HG02623 (cell line): ENCODE measurements around the gene SORCS1.

ENCODE experiments used
- ATAC-seq: cut with Tn5 transposase; IDR thresholded peaks from one replicate; pipeline ENCODE4 v1.9.1; 2021; ENCODE audit warnings: moderate library complexity; ENCODE audit not compliant: unreplicated experiment

SORCS1 gene

DNA sequence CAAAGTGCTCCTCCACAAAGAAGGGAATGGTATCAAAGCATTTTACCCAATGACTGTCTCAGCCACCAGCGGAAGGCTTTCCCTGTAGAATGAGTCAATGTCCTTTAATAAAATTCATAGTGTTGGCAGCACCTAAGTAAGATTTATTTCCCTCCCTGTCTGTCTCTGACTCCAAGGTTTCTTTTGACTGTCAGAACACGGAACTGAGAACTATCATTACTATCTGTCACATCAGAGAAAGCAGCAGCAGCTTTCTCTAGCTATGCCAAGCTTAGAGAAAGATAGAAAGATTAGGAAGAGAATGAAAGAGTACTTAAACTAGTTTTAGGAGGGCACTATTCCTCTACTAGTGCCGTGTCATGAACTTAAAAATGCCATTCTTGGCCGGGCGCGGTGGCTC lies 400.1 kb downstream of the SORCS1 start:
- no peak for ATAC-seq

DNA sequence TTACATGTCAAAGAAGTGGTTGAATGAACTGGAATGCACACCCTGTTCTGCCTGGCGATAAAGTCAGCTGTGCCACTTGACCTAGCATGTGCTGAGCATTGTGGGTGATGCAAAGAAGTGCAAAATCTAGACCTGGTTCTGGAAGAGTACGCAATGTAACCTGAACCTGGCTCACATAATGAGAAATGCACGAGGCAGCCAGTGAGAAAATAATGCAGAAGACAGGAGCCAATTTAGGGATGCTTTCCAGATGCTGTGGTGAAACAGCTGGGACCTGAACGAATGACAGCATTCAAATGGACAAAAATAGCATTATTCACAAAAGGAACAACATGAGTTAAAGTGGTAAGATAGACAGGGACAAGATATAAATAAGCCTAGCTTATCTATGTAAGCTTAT lies 402.6 kb downstream of the SORCS1 start:
- no peak for ATAC-seq

DNA sequence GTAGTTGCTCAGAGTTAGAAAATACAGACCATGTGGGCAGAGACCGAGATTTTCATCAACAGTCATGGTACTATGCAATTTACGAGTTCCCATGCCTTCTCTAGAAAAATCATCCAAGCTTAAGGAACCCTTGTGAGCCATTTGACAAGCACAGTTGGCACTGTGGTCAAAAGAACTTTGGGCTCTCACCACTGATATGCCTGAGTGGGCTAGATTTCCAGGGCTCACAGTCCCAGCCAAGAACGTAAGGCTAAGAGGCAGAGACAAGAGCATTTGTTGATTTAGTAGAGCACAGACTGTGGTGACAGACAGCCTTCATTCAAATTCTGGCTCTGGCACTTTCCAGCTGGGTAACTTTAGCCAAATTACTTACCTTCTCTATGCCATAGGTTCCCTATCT lies 407.0 kb downstream of the SORCS1 start:
- ATAC-seq = no peak

DNA sequence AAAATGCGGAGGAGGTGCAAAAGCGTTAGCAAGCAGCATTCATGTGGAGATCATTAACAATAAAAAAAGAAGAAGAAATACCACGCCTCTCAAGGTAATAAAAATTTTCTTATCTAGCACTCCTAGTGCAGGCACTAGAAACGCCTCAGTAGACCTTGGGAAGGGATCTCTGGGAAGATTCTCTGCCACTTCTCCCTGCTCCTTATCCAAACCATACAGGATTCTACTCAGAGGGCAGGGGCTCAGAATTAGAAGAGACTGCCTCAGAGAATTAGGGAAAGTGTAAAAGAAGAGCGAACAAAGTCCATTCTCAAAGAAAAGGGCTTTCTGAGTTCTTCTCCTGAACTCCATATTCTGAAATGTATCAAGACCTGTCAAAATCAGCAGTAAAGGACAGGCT lies 413.4 kb downstream of the SORCS1 start:
- ATAC-seq = no peak

DNA sequence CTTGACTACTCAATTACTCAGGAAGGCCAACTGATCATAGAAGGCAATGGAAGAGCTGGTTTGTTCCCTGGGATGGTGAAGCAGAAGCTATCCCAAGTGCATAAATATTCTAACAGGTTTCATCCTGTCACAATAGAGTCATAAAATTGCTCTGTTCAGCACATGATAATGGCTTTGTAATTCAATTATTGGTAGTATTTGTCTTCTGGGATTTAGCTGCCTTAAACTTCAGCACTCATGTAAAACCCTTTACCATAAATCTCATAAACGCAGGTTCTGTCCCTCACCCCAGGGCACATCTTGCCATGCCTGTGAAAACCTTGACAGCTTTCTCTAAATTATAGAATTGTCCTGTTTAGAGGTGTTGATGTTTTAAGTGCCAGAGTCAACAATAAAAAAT lies 417.6 kb downstream of the SORCS1 start:
- no peak for ATAC-seq

DNA sequence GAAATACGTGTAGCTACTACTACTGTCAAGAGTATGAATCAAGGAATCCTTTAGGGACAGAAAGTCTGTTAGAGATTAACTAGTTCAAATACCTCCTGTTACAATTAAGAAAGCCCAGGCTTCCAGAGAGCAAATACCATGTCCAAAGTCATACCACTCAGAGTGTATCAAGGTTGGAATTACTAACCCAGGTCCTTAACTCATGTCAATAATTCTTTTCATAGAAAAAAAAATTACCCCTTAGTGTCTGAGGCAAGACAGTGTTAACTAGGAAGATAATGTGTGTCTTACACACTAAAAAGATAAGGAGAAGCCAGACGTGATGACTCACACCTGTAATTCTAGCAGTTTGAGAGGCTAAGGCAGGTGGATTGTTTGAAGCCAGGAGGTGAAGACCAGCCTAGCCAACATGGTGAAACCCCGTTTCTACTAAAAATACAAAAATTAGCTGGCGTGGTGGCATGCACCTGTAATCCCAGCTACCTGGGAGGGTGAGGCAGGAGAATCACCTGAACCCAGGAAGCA lies 423.4 kb downstream of the SORCS1 start:
- ATAC-seq = no peak

DNA sequence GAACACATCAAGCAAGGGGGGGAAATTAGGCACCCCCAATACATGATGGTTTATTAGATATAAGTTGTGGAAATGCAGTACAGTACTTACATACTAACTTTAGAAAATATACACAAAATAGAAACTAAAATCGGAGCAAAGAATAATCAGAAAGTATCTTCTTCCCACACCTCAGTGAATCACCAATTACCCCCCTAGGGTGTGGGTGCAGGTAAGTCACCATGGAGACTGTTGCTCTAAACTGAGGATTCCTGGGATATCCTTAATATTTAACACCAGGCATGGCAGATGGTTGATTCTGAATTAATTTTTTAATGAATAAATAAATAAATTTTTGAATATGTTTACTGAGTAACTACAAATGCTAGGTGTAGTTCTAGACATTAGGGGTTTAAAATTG lies 424.4 kb downstream of the SORCS1 start:
- no peak for ATAC-seq

DNA sequence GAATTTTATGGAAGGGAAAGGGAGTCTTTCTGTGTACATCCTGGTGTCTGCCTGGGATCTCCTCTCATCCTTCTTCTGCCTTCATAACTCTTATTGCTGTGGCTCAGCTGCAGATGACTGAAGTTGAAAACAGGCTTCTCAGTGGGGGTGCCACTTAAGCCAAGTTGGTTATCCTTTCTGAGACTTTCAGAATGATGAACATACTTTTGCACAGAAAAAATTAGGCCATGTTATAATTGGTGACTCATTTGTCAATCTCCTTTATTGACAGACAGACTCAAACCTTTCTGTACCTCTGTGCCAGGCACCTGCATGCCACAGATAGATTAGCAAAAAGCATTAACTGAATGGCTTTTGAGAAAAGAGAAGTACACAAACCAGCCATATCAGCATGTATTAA lies 430.3 kb downstream of the SORCS1 start:
- no peak for ATAC-seq

DNA sequence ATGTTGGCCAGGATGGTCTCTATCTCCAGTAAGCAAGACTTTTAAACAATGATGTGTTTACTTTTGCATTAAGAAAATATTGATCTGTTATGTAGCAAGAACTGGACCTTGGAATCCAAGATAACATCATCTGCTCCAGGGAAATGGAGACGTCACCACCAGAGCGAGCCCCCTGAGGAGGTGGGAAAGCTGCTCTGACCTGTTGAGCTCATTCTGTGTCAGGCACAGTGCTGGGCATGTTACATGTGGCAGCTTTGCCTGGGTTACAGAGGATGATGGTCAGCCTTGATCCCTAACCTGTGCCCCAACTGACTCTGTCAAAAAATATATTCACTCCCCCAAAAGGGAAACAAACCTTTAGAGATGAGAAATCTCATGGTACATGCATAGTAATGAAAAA lies 436.3 kb downstream of the SORCS1 start:
- no peak for ATAC-seq

DNA sequence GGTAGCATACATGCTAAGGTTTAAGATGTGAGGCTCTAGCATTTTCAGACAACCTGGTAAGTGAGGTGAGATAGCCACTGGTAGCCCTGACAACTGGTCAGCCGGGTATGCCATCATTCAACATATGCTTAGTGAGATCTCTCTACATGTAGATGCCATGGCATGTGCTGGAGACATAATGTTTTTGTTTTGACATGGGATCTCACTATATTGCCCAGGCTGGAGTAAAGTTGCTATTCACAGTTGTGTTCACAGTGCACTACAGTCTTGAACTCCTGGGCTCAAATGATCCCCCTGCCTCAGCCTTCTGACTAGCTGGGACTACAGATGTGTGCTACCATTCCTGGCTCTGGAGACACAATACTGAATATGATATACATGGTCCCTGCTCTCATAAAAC lies 437.3 kb downstream of the SORCS1 start:
- ATAC-seq = no peak

DNA sequence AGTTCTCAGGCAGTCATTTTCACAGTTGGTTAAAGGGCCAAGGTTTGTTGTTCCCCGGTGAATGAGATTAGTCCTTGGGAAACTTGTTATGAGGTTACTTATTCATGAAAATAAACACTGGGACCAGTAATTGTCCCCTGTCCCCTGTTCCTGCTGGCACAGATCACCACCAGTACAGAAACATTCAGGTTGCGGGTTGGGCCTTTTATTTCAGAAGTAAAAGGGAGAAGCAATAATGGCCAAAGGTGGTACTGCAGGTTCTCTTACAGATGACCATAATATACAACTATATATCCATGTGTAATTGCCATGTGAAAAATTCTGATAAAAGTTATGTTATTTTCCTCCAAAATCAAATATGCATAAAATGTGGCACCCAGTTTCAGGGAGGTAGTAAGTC lies 442.0 kb downstream of the SORCS1 start:
- ATAC-seq = no peak

DNA sequence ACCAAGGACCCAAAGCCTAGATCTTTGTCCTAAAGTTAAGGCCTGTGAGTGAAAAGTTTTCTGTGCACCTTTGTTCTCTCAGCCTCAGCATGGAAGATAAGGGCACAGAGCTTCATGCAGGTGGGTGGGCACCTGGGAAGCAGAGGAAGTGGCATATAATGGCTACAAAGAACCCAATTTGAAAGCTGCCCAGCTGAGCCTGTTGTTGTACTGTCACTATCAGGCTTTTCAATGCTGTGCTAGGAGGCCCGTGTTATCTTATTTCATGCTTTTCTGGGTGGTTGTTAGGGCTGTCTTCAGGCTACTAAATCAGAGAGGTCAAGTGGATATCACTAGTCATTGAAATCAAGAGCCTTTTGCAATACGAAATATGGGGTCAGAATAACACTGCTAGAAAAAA lies 443.8 kb downstream of the SORCS1 start:
- no peak for ATAC-seq

DNA sequence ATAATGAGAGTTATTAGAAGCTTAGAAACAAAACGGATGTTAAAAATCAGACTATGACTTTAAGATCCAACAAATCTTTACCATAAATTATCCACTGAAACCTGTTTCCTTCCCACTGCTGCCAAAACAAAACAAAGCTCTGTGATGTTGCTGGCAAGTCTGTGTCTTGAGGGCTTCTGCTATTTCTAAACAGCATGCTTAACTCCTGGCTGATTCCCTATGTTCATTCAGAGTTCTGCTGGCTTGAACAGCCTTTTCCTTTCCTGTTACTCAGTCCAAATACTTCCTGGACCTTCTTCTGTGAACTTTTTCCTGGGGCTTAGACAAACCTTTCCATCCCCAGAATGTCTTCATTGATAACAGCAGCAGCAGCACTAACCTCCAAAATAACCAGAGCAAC lies 448.1 kb downstream of the SORCS1 start:
- ATAC-seq = no peak

DNA sequence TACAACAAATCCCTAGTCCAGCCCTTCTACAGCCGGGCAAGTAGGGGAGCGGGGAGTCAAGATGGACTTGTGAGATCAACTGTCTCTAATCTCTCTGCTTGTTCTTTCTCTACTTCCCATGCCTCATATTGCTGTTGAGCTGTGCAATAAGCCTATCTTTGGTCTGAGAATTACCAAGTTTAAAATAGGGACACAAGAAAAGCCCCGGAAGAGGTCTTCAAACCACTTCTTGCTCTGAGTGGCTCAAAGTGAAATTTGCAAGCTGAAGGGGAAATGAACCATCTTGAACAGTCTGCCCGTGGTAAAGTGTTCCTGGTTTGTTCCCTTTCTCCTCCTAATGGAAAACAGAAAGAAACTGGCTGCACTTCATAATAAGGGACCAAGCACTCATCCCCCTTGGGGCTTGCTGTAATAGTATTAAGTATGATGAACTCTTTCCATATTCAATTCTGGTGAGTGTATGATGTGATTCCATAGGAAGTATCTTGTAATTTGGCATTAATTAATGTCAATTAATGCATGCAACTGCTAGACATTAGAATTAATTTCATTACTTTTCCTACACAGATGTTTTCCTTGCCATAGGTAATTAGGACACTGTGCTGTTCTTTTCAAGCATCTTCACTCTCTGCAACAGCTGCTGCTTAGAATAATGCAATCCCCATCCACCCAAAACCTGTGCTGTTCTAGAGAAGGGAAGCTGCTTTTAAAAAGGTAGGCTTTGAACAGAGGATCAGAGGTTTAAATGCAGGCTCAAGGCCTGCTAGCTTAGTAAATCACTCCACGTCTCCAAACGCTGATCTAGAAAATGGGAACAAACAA lies 449.6 kb downstream of the SORCS1 start:
- no peak for ATAC-seq

DNA sequence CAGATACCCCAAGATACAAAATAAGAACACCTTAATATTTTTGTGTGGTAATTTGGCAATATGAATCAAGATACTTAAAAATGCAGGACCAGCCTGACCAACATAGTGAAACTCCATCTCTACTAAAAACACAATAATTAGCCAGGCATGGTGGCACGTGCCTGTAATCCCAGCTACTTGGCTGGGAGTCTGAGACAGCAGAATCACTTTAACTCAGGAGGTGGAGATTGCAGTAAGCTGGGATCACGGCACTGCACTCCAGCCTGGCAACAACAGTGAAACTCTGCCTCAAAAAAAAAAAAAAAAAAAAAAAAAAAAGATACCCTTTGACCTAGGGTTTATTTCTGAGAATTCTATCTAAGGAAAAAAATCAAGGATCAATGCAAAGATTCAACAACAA lies 450.7 kb downstream of the SORCS1 start:
- no peak for ATAC-seq

DNA sequence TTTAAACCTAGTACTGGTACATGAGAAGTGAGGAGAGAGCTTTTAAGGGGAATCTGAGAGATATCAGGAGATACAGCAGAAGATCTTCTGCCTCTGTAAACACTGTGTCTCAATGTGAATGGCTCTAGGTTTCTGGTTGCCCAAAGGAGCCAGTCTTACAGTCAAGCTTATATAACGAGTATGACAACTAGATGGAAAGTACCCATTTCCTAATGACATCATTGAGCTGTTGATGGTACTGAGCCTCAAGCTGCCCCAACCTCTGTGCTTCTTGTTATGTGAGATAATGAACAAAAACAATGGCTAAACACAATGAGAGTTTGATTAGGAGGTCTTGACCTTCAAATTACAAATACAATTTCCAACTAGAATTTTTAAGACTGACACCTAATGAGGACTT lies 451.5 kb downstream of the SORCS1 start:
- ATAC-seq = no peak

DNA sequence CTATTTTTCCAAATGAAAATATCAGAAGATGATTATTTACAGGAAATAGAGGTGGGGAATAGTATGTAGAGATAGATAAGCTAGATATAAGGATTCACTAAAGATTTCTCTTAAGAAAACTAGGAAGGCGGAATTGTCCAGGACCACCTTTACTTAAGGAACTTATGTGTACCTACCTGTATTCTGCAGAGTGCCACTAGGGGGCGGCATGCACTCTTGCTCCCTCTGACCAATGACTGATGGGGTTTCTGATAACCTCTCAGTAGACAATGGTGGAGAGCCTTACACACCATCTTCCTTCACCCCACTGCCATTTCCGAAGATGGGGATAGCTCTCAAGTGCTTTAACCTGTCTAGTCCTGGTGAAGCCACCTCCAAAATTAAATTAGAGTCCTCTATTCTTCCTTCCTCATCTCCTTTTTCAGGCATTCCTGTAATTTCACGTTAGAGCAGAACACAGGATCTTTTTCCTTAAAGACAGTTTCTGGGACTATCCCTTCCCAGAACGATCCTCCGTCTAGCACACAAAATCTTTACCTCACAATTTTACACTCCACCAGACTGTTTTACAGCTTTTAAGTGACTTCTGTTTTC lies 453.1 kb downstream of the SORCS1 start:
- ATAC-seq = peak; percentile 76

DNA sequence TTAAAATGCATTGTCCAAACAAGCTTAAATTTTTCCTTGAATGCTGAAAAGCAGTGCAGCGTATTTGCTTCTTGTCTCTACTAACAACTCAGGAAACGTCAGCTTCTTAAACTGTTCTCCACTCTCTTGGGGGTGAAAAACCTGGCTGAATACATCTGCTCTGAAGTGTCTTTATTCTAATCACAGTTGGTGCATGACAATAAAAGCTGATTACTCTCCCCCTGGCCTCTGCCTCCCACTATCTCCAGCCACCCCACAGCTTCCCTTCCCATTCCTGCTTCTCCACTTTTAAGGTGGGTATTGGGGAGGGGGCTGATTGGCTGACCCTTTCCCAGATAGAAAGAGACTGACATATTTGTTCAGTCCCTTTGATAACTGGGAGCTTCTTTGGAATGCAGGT lies 456.0 kb downstream of the SORCS1 start:
- ATAC-seq = no peak

DNA sequence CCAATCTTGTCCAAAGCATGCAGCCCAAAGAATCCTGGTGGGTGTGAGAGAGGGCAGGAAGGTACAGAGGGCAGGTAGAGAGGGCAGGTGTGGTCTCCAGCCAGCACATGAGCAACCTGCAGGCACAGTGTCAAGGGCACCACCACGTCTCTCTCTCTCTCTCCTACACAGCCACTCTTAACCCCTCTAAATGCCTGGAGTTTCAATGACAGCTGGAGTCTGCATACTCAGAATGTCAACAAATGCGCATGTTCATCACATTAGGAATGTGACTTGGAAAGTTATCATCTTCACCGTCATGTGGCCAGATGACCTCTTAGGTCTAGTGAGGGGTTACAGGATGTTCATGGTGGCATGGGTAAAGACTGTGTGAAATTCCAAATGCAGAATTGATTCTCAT lies 456.8 kb downstream of the SORCS1 start:
- ATAC-seq = no peak

DNA sequence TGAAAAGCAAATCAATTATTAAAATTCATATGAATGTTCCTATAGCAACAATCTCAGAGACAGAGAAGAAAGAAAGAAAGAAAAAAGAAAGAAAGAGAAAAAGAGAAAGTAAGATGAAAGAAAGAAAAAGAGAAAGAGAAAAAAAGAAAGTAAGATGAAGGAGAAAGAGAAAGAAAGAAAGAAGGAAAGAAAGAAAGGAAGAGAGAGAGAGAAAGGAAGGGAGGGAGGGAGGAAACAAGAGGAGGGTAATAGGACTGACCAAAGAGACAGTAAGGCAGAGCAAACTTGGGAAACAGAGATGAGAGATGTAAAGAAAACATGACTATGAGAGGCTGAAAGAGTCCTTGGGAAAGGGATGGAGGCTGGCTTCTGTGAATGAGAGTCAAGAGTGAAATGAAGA lies 458.4 kb downstream of the SORCS1 start:
- no peak for ATAC-seq

DNA sequence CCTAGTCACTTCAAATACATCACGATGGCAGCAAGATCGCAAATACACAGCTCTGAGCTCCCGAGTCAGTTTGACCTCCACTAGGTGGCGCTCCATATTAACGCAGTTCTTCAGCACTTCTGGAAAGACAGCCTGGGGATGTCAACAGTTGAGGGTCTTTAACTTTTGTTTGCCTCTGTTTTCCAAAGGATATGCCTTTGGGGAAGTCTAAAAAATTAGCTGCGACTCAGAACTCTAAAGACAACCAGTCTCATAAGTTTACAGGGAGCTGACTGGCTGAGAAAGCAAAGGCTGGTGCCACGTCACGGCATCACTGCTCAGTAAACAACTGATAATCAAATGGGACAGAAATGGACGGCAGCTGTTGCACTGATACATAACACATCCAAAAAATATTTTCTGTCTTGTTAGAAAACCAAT lies 458.8 kb downstream of the SORCS1 start:
- peak; percentile 76 for ATAC-seq

DNA sequence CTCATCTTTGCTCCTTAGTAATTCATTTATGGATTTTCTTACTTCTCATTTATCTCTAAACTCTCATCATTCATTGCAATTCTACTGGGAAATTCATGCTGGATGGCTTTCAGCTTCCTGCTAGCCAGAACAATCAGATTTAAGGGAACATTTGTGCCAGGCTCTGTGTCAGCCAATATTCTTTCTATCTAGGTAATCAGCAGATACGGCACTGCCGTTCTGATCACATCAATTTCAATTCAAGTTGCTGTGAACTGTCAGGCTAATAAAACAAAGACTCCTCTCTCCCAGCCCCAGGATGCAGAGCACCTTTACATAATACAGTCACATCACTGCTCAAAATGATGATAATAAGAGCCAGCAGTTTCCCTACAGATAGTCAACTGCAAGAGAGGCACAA lies 468.3 kb downstream of the SORCS1 start:
- no peak for ATAC-seq

DNA sequence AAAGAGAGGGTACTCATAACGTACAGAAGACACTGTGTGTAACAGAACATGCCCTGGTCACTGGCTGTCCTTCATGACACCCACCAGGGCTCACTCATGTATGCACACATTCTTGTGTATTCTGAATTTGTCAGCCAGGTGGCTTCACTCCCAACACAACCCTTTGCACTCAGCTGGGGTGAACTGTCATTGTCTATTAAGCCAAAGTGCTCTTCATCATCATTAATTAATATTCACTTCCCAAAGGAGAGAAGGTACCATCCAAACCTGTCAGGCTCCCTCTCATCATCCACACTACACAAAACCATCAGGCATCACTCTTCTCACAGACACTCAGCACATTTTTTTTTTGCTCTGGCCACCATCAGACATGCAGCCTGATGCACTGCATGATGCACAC lies 469.8 kb downstream of the SORCS1 start:
- ATAC-seq = no peak
